Type B pancreatic cell (in vitro differentiated cells): ENCODE data around the gene PITPNC1. TPM values are rescaled to one million over a fixed set of nuclear protein-coding genes. Genes with fewer than 3 reads are reported as not detected.
A peak's percentile ranks its signal among the peaks of the same experiment; 100 is the strongest.

ENCODE experiments used
- DNase-seq: peaks from one replicate; pipeline ENCODE4 v3.0.0; 2021; ENCODE audit warnings: mixed read lengths; ENCODE audit not compliant: unreplicated experiment; ENCODE audit errors: extremely low spot score
- H3K27ac Mint-ChIP-seq: 2 replicates; pipeline ENCODE4 v1.8.0; 2021; ENCODE audit warnings: mild to moderate bottlenecking, mixed read lengths
- H3K27me3 Mint-ChIP-seq: 2 replicates; pipeline ENCODE4 v1.8.0; 2021; ENCODE audit warnings: mixed read lengths
- H3K36me3 Mint-ChIP-seq: 2 replicates; pipeline ENCODE4 v1.8.0; 2021; ENCODE audit warnings: mixed read lengths
- H3K4me1 Mint-ChIP-seq: one replicate; pipeline ENCODE4 v1.8.0; 2021; ENCODE audit warnings: mixed read lengths; ENCODE audit not compliant: unreplicated experiment
- H3K4me3 Mint-ChIP-seq: 2 replicates; pipeline ENCODE4 v1.8.0; 2021; ENCODE audit warnings: mild to moderate bottlenecking, mixed read lengths
- H3K9me3 Mint-ChIP-seq: 2 replicates; pipeline ENCODE4 v1.8.0; 2021; ENCODE audit warnings: mixed read lengths
- total RNA-seq: library from RNA; stranded (reverse); gene quantifications from 2 replicates; pipeline ENCODE4 v1.2.1, GENCODE V29; 2021; ENCODE audit warnings: low replicate concordance
- TF ChIP-seq, protein P1 (sequence below): fragments of 200-600 bp; sonication (generic); conservative IDR thresholded peaks from 2 replicates; pipeline ENCODE4 v1.5.0; 2021; ENCODE audit warnings: antibody characterized with exemption, mild to moderate bottlenecking

PITPNC1 gene
- total RNA-seq, 1 donor from 2014 or later: 18.7 TPM

DNA sequence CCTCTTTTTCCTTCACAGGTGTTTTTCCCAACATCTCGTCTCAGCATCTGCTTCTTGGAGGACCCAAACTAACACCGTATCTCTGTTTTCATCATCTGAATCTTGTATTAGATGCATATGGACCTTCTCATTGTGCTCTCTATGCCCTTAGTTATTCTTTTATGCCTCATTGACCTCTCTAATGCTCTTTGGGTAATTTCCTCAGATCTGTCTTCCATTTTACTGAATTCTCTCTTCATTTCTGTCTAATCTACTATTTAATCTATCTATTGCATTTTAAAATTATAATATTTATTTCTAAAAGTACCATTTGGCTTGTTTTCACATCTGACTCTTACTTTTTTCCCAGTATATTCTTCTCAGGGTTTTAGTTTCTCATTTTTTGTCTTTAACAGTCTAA lies 81.1 kb downstream of the PITPNC1 start:
- no peak overlapping the region for H3K4me3 Mint-ChIP-seq
- TF ChIP-seq, protein P1, sequence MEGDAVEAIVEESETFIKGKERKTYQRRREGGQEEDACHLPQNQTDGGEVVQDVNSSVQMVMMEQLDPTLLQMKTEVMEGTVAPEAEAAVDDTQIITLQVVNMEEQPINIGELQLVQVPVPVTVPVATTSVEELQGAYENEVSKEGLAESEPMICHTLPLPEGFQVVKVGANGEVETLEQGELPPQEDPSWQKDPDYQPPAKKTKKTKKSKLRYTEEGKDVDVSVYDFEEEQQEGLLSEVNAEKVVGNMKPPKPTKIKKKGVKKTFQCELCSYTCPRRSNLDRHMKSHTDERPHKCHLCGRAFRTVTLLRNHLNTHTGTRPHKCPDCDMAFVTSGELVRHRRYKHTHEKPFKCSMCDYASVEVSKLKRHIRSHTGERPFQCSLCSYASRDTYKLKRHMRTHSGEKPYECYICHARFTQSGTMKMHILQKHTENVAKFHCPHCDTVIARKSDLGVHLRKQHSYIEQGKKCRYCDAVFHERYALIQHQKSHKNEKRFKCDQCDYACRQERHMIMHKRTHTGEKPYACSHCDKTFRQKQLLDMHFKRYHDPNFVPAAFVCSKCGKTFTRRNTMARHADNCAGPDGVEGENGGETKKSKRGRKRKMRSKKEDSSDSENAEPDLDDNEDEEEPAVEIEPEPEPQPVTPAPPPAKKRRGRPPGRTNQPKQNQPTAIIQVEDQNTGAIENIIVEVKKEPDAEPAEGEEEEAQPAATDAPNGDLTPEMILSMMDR: no peak
- H3K4me1 Mint-ChIP-seq: peaks cover 17% of the 10 kb centered on the region
- DNase-seq: no peak
- H3K36me3 Mint-ChIP-seq: peaks cover 4% of the 10 kb centered on the region
- no peak overlapping the region for H3K27ac Mint-ChIP-seq
- H3K27me3 Mint-ChIP-seq: no peaks in the 10 kb centered on the region
- H3K9me3 Mint-ChIP-seq: peaks cover 14% of the 10 kb centered on the region

DNA sequence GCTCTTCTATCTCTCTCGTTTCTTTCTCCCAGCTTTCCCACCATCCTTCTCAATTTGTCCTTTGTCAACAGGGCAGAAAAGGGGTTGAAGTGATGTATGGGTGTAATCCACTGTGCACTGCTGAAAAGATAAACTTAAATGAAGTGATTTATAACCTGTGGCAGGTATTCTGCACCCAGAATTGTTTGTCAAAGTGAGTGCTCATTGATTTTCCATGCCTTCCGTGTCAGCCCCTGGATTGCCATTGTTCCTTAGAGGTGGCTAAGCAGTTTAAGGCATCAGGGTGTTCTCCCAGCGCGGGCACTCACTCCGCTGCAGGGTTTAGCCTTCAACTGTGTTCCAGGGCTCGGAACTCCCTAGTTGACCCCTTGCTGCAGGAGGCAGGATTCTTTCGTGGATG lies 82.9 kb downstream of the PITPNC1 start:
- TF ChIP-seq, protein P1: no peak
- Mint-ChIP-seq H3K9me3 (peaks cover 14% of the 10 kb centered on the region), H3K27me3 (no peaks in the 10 kb centered on the region), H3K4me3 (peak overlapping the region; percentile 26), H3K36me3 (peaks cover 4% of the 10 kb centered on the region), H3K4me1 (peaks cover 14% of the 10 kb centered on the region), H3K27ac (no peak overlapping the region)
- no peak for DNase-seq

DNA sequence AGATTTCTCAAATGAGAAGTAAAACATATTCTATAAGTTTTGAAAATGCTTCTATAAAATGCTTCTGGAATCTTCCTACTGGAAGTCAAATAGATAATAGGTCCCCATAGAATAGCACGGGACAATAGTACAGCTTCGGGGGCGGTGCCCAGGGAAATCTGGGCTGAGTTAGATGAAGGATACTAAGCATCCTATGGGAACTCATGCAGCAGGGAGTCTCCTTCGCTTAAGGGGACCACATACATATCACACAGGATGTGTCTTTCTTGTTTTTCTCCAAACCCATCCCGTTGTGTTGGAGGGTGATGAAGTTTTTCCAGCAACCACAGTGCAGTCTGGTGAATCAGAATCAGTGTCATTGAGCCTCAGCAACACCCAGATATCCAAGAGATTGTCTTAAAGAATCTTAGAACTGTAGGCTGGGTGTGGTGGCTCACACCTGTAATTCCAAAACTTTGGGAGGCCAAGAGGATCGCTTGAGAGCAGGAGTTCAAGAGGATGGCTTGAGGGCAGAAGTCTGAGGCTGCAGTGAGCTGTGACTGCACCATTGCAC lies 84.2 kb downstream of the PITPNC1 start:
- TF ChIP-seq, protein P1: no peak
- Mint-ChIP-seq H3K36me3 (peaks cover 4% of the 10 kb centered on the region), H3K4me1 (peaks cover 14% of the 10 kb centered on the region), H3K4me3 (no peak overlapping the region), H3K27ac (no peak overlapping the region), H3K9me3 (peaks cover 14% of the 10 kb centered on the region), H3K27me3 (no peaks in the 10 kb centered on the region)
- no peak for DNase-seq

DNA sequence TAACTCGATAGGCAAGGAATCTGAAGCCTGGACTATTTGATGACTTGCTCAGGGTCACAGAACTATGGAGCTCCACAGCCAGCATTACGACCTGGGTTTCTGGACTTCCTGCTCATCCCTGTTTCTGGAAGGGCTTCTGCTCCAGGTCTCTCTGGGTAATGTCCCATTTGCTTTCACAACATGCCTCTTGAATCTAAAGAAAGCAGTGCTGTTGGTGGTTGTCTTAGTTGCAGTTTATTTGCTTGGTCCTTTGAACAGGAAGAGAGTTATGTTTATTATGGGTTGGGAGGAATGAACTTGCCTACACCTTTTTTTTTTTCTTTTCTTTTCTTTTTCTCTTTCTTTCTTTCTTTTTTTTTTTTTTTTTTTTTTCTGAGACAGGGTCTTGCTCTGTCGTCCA lies 84.8 kb downstream of the PITPNC1 start:
- TF ChIP-seq, protein P1: no peak

DNA sequence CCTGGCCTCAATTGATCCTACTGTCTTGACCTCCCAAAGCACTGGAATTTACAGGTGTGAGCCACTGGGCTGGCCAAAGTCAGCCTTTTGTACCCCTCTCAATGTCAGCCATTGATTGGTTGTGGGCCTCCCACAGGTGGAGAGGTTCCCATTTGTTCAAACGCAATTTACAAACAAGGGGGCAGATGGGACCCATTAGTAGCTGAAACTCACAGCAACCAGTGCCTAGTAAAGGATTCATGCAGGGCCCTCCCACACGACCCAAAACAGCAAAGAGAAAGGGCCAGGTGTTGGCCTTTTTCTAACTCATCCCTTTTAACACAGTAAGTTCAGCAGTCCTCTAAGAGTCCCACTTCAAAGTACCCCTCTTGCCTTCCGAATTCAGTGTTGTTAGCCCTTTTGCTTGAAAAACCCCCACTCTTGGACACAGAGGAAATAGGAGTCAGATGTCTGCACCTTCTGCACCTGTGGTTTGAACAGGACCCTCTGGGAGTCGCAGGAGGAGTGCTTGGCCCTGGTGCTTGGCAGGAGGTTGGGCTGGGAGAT lies 89.2 kb downstream of the PITPNC1 start:
- Mint-ChIP-seq H3K9me3 (no peaks in the 10 kb centered on the region), H3K36me3 (no peaks in the 10 kb centered on the region), H3K4me3 (no peak overlapping the region), H3K4me1 (peaks cover 12% of the 10 kb centered on the region), H3K27ac (peak overlapping the region; percentile 23), H3K27me3 (no peaks in the 10 kb centered on the region)
- TF ChIP-seq, protein P1: no peak
- no peak for DNase-seq

More for the DNA sequence above, 84.8 kb downstream of the PITPNC1 start:
- no peak overlapping the region for H3K4me3 Mint-ChIP-seq
- peaks cover 14% of the 10 kb centered on the region for H3K9me3 Mint-ChIP-seq
- no peaks in the 10 kb centered on the region for H3K27me3 Mint-ChIP-seq
- DNase-seq: no peak
- H3K4me1 Mint-ChIP-seq: peaks cover 14% of the 10 kb centered on the region
- peaks cover 4% of the 10 kb centered on the region for H3K36me3 Mint-ChIP-seq
- no peak overlapping the region for H3K27ac Mint-ChIP-seq
